GM12878 (cell line): Measurements from ENCODE around the gene RBAK. TPM values are rescaled to one million over a fixed set of nuclear protein-coding genes. Genes with fewer than 3 reads are reported as not detected.

ENCODE experiments used
- ATF2 ChIP-seq: IDR thresholded peaks from 2 replicates; pipeline ENCODE4 v1.6.1; 2012; ENCODE audit warnings: low read length, inconsistent platforms
- BRCA1 ChIP-seq: IDR thresholded peaks from 2 replicates; pipeline ENCODE4 v1.6.1; 2011; ENCODE audit warnings: low read depth, low read length, improper control_type of control experiment
- ETV6 ChIP-seq, 2 experiments: fragments of 450-650 bp in 1 of 2; IDR thresholded peaks in 1 of 2; conservative IDR thresholded peaks in 1 of 2; 2 replicates each; pipeline ENCODE4 v1.6.1; 2014; ENCODE audit warnings: antibody characterized with exemption in 1 of 2, borderline replicate concordance in 1 of 2, low read depth in 1 of 2, mild to moderate bottlenecking in 1 of 2, moderate library complexity in 1 of 2
- FOXM1 ChIP-seq: IDR thresholded peaks from 2 replicates; pipeline ENCODE4 v1.6.1; 2012; ENCODE audit warnings: low read depth, mild to moderate bottlenecking, inconsistent platforms, low read length, moderate library complexity
- JUND ChIP-seq: IDR thresholded peaks from 2 replicates; pipeline ENCODE4 v1.6.1; 2012; ENCODE audit warnings: low read depth, mild to moderate bottlenecking, low read length, improper control_type of control experiment, moderate library complexity
- MTA3 ChIP-seq: IDR thresholded peaks from 2 replicates; pipeline ENCODE4 v1.6.1; 2012; ENCODE audit warnings: low read length, inconsistent platforms, borderline replicate concordance
- MXI1 ChIP-seq: fragments of 150-350 bp; IDR thresholded peaks from 2 replicates; pipeline ENCODE4 v1.6.1; 2011; ENCODE audit warnings: low read depth, mild to moderate bottlenecking, inconsistent platforms, low read length, improper control_type of control experiment
- SUPT20H ChIP-seq: IDR thresholded peaks from 2 replicates; pipeline ENCODE4 v1.6.1; 2011; ENCODE audit warnings: low read depth, mild to moderate bottlenecking, low read length, moderate library complexity, borderline replicate concordance; ENCODE audit not compliant: control insufficient read depth
- ZBTB40 ChIP-seq: fragments of 450-650 bp; IDR thresholded peaks from 2 replicates; pipeline ENCODE4 v1.6.1; 2016; ENCODE audit warnings: mild to moderate bottlenecking, moderate library complexity, borderline replicate concordance
- polyA plus RNA-seq, 11 experiments: library from polyadenylated mRNA; depleted of rRNA in 4 of 11; unstranded in 6 of 11; stranded (reverse) in 5 of 11; fragments of >200 nt; fragmentation: Nextera tagmentation in 4 of 11; fragmentation: Illumina TruSeq in 1 of 11; extraction: Ambion mirVana in 4 of 11; extraction: Trizol in 1 of 11; gene quantifications; 1 replicate in 1 of 11; 2 replicates in 10 of 11; pipeline versions ENCODE4 v1.2.1 to v1.2.3, GENCODE V29; 2011 to 2016; ENCODE audit warnings: inconsistent platforms in 2 of 11, missing spikeins in 2 of 11, low read depth in 1 of 11
- total RNA-seq, 4 experiments: library from RNA; depleted of rRNA in 3 of 4; stranded (reverse); fragments of >200 nt in 3 of 4; fragmentation: Illumina TruSeq in 1 of 4; extraction: Trizol in 1 of 4; gene quantifications; 2 replicates each; pipeline versions ENCODE4 v1.2.1 to v1.2.3, GENCODE V29; 2013 to 2021
- TF ChIP-seq, protein P1 (sequence below): fragments of 450-650 bp; IDR thresholded peaks from 2 replicates; pipeline ENCODE4 v1.6.1; 2017; ENCODE audit warnings: mild to moderate bottlenecking

The RBAK gene
- total and polyA plus RNA-seq, 10 of the 15 experiments (the other 5 are each of a cell fraction or from before 2014, with no cell fraction given): 1.9 to 10.2 (median 5.9) TPM

GRCh38 chr7:5045558-5046396 lies at the start of gene RBAK (continued):
- TF ChIP-seq ETV6 (conservative IDR thresholded peaks at IDR 0.05 in 1 of 2, IDR thresholded peaks at IDR 0.05 in 1 of 2; ENCODE audit: borderline replicate concordance in 1 of 2, low read depth in 1 of 2): no peak
- TF ChIP-seq ZBTB40: peak; percentile 80
- TF ChIP-seq JUND: no peak
- TF ChIP-seq SUPT20H: no peak
- no peak for TF ChIP-seq MTA3
- no peak for TF ChIP-seq ATF2
- TF ChIP-seq BRCA1: 0 out of 2 replicates have a peak, but pooled peaks have one; percentile 53
- TF ChIP-seq, protein P1, sequence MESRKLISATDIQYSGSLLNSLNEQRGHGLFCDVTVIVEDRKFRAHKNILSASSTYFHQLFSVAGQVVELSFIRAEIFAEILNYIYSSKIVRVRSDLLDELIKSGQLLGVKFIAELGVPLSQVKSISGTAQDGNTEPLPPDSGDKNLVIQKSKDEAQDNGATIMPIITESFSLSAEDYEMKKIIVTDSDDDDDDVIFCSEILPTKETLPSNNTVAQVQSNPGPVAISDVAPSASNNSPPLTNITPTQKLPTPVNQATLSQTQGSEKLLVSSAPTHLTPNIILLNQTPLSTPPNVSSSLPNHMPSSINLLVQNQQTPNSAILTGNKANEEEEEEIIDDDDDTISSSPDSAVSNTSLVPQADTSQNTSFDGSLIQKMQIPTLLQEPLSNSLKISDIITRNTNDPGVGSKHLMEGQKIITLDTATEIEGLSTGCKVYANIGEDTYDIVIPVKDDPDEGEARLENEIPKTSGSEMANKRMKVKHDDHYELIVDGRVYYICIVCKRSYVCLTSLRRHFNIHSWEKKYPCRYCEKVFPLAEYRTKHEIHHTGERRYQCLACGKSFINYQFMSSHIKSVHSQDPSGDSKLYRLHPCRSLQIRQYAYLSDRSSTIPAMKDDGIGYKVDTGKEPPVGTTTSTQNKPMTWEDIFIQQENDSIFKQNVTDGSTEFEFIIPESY: no peak
- TF ChIP-seq MXI1: no peak
- no peak for TF ChIP-seq FOXM1
